ENCODE measurements around the gene TUFT1.

Gene TUFT1

DNA sequence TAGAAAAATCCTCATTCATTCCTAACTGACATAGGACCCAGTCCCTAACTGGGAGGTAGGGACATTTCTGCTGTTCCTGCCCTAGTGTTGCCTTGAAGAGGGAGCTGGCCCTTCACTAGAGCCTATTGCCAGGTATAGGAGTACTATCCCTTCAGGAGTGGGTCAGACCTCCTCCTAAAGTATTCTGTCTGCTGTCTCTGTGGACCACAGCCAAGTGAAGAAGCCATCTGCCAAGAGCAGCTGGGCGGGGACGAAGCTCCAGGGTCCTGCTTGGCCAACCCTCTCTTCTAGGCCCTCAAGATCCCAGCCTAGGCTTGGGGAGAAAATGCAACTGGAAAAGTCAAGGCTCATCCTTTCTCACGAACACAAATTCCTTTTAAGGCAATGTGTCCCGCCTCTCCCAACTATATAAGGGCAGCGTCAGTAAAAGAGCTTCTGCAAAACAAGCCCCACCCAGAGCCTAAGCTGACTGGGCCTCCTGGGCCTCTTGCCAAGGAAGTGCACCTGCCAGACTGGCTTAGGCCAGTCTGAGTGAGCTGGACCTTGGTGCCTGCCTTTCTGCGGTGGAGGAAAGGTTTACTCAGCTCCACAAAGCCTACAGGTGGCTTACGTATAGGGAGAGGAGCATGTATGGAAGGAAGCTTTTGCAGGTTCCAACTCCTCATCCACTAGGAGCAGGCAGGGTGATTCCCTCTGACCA, 638 bp upstream of the TUFT1 start:
- no peak for DNase-seq (ENCODE audit: low read depth)

DNA sequence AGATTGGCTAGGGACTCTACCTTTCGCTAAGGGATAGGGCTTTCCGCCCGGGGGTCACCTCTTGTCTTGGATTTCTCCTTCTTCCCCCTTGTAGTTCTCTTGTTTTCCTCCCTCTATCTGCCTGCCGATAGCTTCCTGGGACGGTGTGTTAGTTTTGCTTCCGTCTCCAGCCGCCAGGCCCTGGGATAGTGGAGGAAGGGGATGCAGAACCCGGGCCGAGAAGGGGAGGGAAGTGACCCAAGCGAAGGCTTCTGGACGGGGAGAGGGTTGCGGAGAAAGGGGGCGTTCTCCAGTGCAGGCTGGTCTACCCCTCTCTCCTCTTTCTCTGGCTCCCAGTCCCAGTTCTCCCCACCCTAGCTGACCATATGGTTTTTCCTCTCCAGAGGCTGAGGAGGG, 871 bp downstream of the TUFT1 start:
- no peak for DNase-seq (ENCODE audit: low read depth)

GRCh38 chr1:151541752-151542151, 1.6 kb downstream of the TUFT1 start:
- DNase-seq (ENCODE audit: low read depth): no peak

DNA sequence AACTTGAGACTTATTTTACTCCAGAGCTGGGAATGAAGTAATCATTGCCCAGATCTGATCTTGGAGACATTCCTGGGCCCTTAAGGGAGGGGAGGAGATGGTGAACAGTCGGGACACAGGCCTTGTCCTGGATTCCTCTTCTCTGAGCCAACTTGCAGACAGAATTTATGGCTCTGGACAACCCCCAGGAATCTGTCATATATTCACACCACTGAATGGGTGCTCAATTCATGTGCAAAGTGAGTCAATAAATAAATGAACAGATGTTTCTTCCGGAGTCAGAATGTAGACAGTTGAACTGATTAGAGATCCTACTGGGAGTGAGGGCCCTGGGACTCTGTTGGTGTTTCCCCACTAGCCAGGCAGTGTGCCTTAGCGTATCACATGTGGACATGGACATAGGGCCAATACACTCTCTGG, 2.6 kb downstream of the TUFT1 start:
- DNase-seq (ENCODE audit: low read depth): no peak

GRCh38 chr1:151545542-151545941, 5.4 kb downstream of the TUFT1 start:
- no peak for DNase-seq (ENCODE audit: low read depth)

DNA sequence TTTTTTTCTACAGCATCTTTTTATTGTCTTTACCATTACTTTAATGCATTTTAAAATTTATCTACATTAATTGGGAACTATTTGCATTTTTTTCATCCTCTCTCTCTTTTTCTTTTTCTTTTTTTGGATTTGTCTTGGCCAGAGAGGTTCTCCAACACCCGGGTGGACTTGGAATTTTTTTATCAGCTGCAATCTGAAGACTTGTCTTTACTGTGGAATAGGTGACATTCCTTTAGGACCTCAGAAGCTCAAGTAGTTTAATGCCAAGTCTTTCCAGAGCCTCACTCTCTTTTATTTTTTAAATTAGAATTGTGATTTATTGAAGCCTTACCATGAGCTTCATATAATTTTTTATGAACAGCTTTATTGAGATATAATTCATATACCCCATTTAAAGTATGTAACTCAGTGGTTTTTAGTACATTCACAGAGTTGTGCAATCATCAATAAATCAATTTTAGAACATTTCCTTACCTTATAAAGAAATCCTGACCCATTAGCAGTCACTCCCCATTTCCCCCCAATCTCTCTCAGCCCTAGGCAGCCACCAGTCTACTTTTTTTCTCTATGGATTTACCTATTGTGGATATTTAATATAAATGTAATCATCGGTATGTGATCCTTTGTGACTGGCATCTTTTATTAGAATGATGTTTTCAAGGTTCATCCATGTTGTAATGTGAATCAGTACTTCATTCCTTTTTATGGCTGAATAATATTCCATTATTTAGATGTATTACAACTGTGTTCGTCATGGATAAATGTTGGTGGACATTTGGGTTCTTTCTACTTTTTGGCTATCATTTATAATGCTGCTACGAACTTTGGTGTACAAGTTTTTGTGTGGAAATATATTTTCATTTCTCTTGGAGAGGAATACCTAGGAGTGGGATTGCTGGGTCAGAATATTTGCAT, 6.2 kb downstream of the TUFT1 start:
- DNase-seq (ENCODE audit: low read depth): no peak

GRCh38 chr1:151547119-151547899, 7.2 kb downstream of the TUFT1 start:
- DNase-seq (ENCODE audit: low read depth): no peak

- DNase-seq (ENCODE audit: low read depth): no peak
These were observed 7.8 kb downstream of the TUFT1 start for GRCh38 chr1:151547900-151548230.

DNA sequence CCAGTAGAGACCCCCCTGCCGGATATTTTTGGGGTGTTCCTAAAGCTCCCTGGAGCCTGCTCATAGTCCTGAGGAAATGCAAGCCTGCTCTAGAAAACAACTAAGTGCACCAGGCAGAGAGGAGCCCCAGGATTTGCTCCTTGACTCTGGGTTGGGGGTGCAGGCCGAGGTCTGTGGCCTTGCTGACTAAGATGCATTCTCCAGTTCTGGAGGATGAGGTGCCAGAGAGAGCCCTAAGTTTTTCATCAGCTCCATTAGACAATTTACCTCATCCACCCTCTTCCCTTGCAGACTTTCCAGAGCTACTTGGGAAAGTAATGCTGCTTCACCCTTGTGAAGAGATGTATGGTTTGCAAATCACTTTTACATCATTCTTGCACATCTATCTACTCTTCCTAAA, 9.1 kb downstream of the TUFT1 start:
- DNase-seq (ENCODE audit: low read depth): no peak

GRCh38 chr1:151553659-151554058, 13.6 kb downstream of the TUFT1 start:
- no peak for DNase-seq (ENCODE audit: low read depth)

DNA sequence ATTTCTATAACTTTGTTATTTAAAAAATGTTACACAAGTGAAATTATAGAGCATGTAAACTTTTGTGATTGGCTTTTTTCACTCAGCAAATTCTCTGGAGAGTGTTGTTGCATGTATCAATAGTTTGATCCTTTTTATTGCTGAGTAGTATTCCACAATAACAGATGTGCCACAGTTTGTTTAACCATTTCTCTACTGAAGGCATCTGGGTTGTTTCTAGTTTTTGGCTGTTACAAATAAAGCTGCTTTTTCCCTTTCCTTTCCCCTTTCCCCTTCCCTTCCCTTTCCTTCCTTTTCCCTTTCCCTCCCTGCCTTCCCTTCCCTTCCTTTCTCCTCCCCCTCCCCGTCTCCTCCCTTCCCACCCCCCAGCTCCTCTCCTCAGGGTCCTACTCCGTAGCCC, 15.9 kb downstream of the TUFT1 start:
- no peak for DNase-seq (ENCODE audit: low read depth)

DNA sequence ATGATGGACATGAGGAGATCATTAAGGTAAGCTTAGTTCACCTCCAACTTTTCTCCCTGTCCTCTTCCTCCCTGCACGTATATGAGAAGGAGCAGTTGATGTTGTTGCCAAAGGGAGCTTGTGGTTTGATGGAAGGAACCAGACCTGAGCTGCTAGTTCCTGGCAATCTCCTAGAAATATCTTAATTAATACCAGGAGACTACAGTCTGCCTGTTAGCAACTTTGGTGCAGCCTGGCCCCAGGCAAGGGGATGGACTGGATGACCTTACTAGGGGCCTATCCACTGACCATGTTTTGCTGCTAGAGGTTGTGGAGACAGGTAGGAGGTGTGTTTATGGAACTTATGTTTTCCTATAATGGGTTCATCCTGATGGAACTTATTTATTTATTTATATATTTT, 22.6 kb downstream of the TUFT1 start:
- no peak for DNase-seq (ENCODE audit: low read depth)

DNA sequence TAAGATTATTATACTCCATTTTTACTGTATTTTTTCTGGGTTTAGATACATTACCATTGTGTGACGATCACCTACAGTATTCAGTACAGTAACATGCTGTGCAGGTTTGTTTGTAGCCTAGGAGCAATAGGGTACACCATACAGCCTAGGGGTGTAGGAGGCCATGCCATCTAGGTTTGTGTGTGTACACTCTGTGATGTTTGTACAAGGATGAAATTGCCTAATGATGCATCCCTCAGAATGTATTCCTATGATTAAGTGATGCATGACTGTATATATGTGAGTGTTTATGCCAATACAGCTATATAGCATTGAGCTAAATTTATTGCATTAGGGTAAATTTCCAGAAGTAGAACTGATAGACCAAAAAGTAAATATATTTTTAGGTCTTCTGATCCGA, 23.3 kb downstream of the TUFT1 start:
- no peak for DNase-seq (ENCODE audit: low read depth)

GRCh38 chr1:151565502-151566189, 25.5 kb downstream of the TUFT1 start:
- no peak for DNase-seq (ENCODE audit: low read depth)

DNA sequence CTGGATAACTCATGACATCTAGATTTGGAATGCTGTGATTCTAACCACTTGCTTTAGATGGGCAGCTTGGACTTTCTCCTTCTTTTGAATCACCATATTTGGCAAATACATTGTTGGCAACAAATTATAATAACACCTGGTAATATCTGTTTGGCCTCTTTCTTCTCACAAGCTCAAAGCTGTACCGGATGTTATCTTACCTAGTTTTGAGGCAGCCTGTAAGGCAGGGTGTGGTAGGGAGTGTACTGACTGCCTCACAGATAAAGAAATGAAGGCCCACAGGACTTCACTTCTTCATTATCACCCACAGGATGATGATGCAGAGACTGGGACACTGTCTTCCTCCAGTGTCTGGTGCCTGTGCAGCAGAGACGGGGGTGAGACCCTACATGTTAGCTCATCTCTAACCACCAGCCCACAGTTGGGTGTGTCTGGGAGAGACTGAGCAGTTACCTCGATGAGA, 28.5 kb downstream of the TUFT1 start:
- DNase-seq (ENCODE audit: low read depth): no peak

DNA sequence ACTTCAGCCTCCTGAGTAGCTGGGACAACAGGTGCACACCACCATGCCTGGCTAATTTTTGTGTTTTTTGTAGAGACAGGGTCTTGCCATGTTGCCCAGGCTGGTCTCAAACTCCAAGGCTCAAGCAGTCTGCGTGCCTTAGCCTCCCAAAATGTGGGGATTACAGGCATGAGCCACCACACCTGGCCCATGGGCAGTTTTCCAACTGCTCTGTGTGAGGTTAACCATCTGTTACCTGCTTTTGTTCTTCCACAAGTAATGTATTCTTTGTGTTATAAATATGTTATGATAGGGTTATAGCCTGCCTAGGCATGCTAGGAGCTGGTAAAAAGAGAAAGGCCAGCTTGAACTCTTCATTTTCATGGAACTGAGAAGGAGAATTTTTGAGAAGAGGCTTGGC, 30.7 kb downstream of the TUFT1 start:
- DNase-seq (ENCODE audit: low read depth): no peak

DNA sequence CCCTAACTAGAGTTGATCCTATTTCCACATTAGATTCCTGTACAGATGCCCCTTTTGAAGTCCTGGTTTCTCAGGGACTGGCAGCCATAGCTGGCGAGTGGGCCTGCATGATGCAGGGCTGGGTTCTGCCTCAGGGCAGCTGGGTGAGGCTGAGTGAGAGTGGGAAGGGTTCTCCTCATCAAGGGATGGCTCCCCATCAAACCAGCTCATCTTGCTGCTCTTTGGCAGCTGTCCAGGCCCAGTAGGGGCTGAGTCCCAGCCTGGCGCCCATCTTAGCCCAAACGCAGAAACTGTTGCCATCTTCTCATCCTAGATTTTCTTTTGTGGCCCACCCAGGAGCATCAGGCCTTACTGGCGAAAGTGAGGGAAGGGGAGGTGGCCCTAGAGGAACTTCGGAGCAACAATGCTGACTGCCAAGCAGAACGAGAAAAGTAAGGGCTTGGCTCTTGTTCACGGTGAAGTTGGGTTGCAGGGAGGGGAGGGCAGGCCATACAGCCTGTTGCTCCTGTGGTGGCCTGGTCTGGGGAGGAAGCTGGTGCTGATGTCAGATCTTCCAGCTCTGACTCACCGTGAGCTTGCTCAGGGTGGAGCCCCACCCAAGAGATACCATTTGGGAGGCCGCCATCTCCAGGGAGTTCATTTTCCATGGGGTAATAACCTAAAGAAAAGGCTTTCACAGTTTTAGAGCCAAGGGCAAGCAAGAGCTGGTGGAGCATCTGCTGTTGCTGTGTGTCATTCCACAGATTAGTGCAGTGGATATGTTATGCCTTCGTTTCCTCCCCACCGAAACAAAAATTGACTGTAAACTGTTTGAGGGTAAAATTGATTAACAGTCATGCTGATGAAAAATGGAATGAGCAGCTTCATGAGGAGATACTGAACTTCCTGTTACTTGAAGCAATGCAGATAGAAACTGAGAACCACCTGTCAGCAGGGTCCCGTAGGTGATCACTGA, 34.7 kb downstream of the TUFT1 start:
- no peak for DNase-seq (ENCODE audit: low read depth)

- no peak for DNase-seq (ENCODE audit: low read depth)
These were observed 37.1 kb downstream of the TUFT1 start for GRCh38 chr1:151577173-151577572.

- DNase-seq (ENCODE audit: low read depth): no peak
These were observed 38.8 kb downstream of the TUFT1 start for GRCh38 chr1:151578941-151579340.

DNA sequence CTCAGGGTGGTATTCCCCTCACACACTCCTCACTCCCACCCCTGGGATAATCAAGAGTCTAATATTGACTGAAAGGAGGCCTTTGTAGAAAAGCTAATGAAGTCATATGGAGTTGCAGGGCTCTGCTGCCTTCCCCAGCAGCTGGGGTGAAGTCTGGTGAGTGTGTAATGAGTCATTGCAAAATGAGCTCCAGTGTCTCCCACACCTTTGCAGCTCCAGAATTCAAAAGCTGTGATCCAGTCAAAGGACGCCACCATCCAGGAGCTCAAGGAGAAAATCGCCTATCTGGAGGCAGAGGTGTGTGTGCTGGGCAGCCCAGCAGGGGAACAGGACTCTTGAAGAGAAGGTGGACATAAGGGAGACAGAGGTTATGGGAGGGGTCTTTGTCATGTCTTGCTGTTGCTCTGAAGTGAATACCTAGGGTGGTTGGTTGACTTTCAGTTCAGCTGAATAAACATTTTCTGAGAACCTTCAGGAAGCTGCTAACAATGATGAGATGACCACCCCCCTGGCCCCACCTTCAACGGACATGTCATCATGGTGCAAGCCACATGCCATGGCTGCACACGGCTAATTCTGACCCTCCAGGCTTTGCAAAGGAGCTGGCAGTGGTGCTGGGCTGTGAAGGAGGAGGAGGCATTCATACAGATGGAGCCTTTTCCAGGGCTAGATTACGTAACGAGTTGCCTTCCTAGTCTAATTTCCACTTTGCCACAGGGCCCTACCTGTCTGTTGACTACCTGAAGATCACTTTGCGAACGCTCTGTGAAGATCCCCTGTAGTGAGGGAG, 39.5 kb downstream of the TUFT1 start:
- no peak for DNase-seq (ENCODE audit: low read depth)

Measured in stimulated activated CD8-positive, alpha-beta memory T cell treated with anti-CD3 and anti-CD28 coated beads, Interleukin-12 subunit alpha, Interleukin-12 subunit beta, amount 100 ng/mL, for 4 hours (primary cell).